Measurements from ENCODE around the gene EXTL1. TPM values are rescaled to one million over a fixed set of nuclear protein-coding genes. Genes with fewer than 3 reads are reported as not detected.

The EXTL1 gene
- total RNA-seq, 1 donor from 2014 or later = 0.24 TPM

- H3K27ac ChIP-seq = no peak overlapping the region
- ATAC-seq (no peak), DNase-seq (no peak)
- H3K4me3 ChIP-seq = no peak overlapping the region
- H3K36me3 ChIP-seq = no peaks in the 10 kb centered on the region
- no peaks in the 10 kb centered on the region for H3K9me3 ChIP-seq
- intact Hi-C loops (cut with DNase I) = no loop called here
- H3K4me1 ChIP-seq = peaks cover 15% of the 10 kb centered on the region
- TF ChIP-seq CTCF (IDR thresholded peaks at IDR 0.05) = no peak
- peaks cover 51% of the 10 kb centered on the region for H3K27me3 ChIP-seq (ENCODE audit: low read depth)
Measured at GRCh38 chr1:26041401-26041800, 19.8 kb downstream of the EXTL1 start.

GRCh38 chr1:26041978-26042377, 20.4 kb downstream of the EXTL1 start:
- ATAC-seq = no peak
- Histone ChIP-seq H3K9me3 (no peaks in the 10 kb centered on the region), H3K4me3 (no peak overlapping the region), H3K36me3 (no peaks in the 10 kb centered on the region), H3K27me3 (ENCODE audit: low read depth) (peaks cover 57% of the 10 kb centered on the region), H3K4me1 (peaks cover 15% of the 10 kb centered on the region), H3K27ac (no peak overlapping the region)
- no peak for TF ChIP-seq CTCF (IDR thresholded peaks at IDR 0.05)
- intact Hi-C loops (cut with DNase I) = no loop called here
- DNase-seq = no peak

- peaks cover 73% of the 10 kb centered on the region for H3K27me3 ChIP-seq (ENCODE audit: low read depth)
- H3K27ac ChIP-seq = no peak overlapping the region
- ATAC-seq (no peak), DNase-seq (no peak)
- peaks cover 15% of the 10 kb centered on the region for H3K4me1 ChIP-seq
- no peaks in the 10 kb centered on the region for H3K9me3 ChIP-seq
- intact Hi-C loops (cut with DNase I) = no loop called here
- no peak overlapping the region for H3K4me3 ChIP-seq
- no peaks in the 10 kb centered on the region for H3K36me3 ChIP-seq
- TF ChIP-seq CTCF (IDR thresholded peaks at IDR 0.05) = no peak
Measured at GRCh38 chr1:26043765-26044164, 22.2 kb downstream of the EXTL1 start.

GRCh38 chr1:26044414-26044813, 22.8 kb downstream of the EXTL1 start:
- peaks cover 77% of the 10 kb centered on the region for H3K27me3 ChIP-seq (ENCODE audit: low read depth)
- H3K4me3 ChIP-seq = no peak overlapping the region
- TF ChIP-seq CTCF (IDR thresholded peaks at IDR 0.05) = no peak
- no peak for ATAC-seq
- no peak for DNase-seq
- no peak overlapping the region for H3K27ac ChIP-seq
- H3K36me3 ChIP-seq = no peaks in the 10 kb centered on the region
- intact Hi-C loops (cut with DNase I) = no loop called here
- no peaks in the 10 kb centered on the region for H3K9me3 ChIP-seq
- H3K4me1 ChIP-seq = peaks cover 15% of the 10 kb centered on the region

- H3K27me3 ChIP-seq (ENCODE audit: low read depth) = peaks cover 80% of the 10 kb centered on the region
- intact Hi-C loops (cut with DNase I) = no loop called here
- DNase-seq = no peak
- H3K4me1 ChIP-seq = peaks cover 15% of the 10 kb centered on the region
- H3K27ac ChIP-seq = no peak overlapping the region
- no peaks in the 10 kb centered on the region for H3K36me3 ChIP-seq
- no peaks in the 10 kb centered on the region for H3K9me3 ChIP-seq
- TF ChIP-seq CTCF (IDR thresholded peaks at IDR 0.05) = no peak
- ATAC-seq = peak in 1 of 2 donors; percentile 16
- no peak overlapping the region for H3K4me3 ChIP-seq
Measured at GRCh38 chr1:26044971-26045721, 23.6 kb downstream of the EXTL1 start.
